Measurements from ENCODE around the gene TANK.

DNA sequence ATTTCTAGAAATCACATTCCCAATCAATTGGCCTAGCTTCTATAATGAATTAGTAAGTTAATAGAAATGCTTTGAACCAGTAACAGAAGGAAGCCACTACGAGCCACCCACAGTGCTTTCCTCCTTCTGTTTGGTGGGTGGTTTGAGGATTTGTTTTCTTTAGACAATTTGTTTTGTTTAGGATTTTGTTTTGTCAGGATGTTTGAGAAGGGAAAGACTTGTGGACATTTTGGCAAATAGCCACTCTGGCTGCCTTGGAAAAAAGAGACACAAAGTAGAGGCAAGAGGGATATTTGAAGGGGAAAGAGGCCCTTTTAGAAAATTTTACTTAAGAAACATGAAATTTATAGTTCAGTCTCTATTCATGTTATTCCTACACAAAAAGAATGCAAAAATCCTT, 47.7 kb downstream of the TANK start:
- TF ChIP-seq, protein P1, sequence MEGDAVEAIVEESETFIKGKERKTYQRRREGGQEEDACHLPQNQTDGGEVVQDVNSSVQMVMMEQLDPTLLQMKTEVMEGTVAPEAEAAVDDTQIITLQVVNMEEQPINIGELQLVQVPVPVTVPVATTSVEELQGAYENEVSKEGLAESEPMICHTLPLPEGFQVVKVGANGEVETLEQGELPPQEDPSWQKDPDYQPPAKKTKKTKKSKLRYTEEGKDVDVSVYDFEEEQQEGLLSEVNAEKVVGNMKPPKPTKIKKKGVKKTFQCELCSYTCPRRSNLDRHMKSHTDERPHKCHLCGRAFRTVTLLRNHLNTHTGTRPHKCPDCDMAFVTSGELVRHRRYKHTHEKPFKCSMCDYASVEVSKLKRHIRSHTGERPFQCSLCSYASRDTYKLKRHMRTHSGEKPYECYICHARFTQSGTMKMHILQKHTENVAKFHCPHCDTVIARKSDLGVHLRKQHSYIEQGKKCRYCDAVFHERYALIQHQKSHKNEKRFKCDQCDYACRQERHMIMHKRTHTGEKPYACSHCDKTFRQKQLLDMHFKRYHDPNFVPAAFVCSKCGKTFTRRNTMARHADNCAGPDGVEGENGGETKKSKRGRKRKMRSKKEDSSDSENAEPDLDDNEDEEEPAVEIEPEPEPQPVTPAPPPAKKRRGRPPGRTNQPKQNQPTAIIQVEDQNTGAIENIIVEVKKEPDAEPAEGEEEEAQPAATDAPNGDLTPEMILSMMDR (IDR thresholded peaks at IDR 0.05; ENCODE audit: control extremely low read depth in 1 of 3, insufficient read depth in 1 of 3, low read depth in 1 of 3, low read length in 3 of 3): no peak
- TF ChIP-seq RBBP5 (IDR thresholded peaks at IDR 0.05; ENCODE audit: borderline replicate concordance, low read depth, low read length) (no peak), PHF8 (conservative IDR thresholded peaks at IDR 0.05; ENCODE audit: low read depth, low read length) (no peak), TEAD4 (IDR thresholded peaks at IDR 0.05; ENCODE audit: low read depth, low read length) (no peak), TAF1 (IDR thresholded peaks at IDR 0.05; ENCODE audit: low read depth, low read length) (no peak), SIX5 (IDR thresholded peaks at IDR 0.05; ENCODE audit: low read depth, low read length) (no peak), EZH2 (IDR thresholded peaks at IDR 0.05; ENCODE audit: low read depth, low read length, severe bottlenecking) (no peak), POLR2A (IDR thresholded peaks at IDR 0.05; ENCODE audit: control extremely low read depth in 1 of 2, low read depth in 2 of 2, low read length in 2 of 2) (no peak), MAFK (IDR thresholded peaks at IDR 0.05; ENCODE audit: low read depth, low read length) (no peak), JUN (IDR thresholded peaks at IDR 0.05; ENCODE audit: low read depth, low read length) (no peak)

All from H1 (cell line).